Posterior cingulate gyrus (tissue), 11 donors: ENCODE measurements around the gene GPR39.

Source experiments
- DNase-seq, 10 donors: peaks; one replicate each; pipeline versions ENCODE4 v3.0.0 to v3.0.0-alpha.2; 2020 to 2021; ENCODE audit warnings: mixed read lengths in 3 of 10
- intact Hi-C: fragments of 100-400 bp; cut with DNase I; formaldehyde crosslinking; loops from one replicate; pipeline ENCODE4 v1.15.1; 2023

The GPR39 gene

DNA sequence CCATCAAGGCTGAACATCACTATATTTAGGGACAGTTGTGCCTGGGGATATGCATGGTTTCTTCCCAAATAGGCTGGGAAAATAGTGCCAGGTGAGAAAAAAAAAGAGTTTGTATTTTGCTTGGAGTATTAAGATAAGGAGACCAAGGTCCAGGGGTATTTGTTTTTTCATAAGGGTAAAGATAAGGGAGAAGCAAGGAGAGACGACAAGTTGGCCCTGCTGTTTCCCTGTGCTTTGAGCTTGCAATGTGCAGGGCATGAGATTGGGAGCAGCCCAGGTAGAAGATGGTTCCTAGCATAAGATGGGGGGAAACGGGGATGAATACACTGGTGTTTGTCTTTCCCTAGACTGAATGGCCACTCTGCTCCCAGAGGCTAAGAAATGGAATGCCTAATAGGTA, 8.8 kb upstream of the GPR39 start:
- intact Hi-C loops: no loop called here
- no peak for DNase-seq

DNA sequence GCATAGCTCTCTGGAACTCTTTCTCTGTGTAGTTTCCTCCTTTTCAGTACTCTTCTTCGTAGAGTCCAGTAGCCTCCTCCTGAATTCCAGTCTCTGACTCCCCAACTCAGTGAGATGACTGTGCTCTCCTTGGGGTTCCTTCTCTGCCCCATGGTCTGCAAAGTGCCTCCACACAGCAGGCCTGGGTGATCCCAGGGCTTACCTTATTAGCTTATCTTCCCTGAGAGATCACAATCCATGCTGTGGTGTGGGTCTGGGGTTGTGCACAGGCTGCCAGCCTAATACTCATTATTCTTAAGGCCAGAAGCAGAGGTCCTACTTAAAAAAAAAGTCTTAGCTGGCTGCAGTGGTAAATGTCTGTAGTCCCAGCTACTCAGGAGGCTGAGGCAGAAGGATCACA, 4.6 kb upstream of the GPR39 start:
- intact Hi-C loops: no loop called here
- DNase-seq: no peak

DNA sequence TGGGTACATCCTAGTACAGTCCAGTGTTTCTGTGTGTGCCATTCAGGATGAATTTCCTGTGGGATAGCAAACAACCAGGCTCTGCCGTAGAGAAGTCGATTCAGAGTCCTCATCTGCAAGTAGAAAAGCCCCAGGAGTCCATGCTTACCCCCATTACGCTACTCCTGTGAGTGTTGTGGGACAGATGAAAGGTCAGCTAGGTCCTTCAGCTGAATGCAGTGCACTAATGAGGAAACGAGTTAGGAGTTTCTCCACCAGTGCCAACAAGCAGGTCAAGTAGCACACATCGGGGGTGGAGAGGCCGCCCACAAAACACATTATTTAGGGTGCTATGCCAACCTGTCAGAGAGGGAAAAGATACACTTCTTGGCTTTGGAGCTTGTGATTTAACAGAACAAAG, 2.5 kb upstream of the GPR39 start:
- intact Hi-C loops: no loop called here
- no peak for DNase-seq

DNA sequence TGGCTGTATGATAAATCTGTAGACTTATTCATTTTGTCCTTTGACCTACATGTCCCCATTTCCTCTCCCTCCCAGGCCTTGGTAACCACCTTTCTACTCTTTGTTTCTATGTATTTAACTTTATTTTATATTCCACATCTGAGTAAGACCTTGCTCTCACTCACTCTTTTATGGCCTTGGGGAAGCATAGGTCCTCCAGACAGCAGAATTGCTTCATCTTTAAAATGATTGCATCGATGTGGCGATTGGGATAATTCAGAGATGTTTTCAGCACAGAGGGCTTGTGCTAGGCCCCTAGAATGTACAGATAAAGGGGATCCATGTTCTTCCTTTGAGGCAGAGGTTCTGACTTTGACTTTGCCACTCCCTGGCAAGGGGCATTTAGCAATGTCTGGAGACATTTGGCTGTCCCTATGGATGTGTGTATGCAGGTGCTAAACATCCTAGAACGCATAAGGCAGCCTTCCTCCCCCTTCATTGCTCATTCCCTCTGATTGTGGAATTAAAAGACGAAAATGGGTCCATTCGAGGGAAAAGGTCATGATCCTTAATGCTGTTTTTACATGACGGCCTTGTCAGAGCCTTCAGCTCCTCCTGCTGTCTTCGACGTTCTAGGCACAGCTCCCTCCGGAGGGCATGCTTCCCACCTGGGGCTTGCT, 1.2 kb upstream of the GPR39 start:
- no peak for DNase-seq
- intact Hi-C loops: no loop called here

DNA sequence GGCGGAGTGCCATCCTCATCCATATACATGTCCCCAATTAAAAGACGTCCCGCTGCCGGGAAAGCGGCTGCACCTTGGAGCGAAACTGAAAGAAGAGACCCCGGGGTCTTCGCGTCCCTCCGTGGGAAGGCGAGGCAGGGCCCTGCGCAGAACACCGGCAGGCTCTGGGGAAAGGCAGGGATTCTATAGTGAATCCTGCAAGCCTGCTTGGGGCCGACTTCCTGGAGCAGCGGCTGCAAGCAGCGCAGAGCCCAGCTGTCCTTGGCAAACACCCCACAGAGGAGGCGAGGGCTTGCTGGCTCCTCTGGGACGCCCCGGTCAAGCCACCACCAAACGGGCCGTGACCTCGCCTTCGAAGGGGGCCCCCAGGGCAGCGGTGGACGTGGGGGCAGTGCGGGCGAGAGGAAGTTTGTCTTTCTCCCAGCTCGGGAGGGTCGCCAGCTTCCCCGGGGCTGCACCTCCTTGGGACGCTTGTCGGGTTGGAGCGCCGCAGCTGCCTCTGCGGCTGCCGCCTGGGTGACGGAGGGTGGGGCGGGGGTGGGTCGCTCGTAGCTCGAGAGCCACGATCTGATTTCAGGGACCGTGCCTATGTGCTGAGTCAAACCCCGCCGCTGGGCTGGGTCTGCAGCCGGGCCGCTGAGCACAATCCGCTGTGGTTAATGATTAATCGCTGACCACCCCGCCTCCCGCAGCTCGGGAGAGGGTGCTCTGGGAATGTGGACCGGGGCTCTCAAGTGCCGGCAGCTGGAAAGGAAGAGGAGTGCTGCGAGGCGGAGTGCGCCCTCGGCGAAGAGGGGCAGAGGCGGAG, 486 bp upstream of the GPR39 start:
- DNase-seq: peak in 9 of 10 donors; percentile 10 to 89 (median 35)
- intact Hi-C loops: no loop called here

DNA sequence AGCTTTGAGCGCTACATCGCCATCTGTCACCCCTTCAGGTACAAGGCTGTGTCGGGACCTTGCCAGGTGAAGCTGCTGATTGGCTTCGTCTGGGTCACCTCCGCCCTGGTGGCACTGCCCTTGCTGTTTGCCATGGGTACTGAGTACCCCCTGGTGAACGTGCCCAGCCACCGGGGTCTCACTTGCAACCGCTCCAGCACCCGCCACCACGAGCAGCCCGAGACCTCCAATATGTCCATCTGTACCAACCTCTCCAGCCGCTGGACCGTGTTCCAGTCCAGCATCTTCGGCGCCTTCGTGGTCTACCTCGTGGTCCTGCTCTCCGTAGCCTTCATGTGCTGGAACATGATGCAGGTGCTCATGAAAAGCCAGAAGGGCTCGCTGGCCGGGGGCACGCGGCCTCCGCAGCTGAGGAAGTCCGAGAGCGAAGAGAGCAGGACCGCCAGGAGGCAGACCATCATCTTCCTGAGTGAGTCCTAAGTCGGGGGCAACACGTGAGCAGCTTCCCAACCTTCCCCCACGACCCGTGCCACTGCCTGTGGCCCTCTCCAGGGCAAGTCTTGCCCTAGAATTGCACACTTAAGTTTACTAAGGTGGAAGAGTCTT, 928 bp downstream of the GPR39 start:
- DNase-seq: peak in 2 of 10 donors; percentile 74 to 76
- intact Hi-C loops: no loop called here

DNA sequence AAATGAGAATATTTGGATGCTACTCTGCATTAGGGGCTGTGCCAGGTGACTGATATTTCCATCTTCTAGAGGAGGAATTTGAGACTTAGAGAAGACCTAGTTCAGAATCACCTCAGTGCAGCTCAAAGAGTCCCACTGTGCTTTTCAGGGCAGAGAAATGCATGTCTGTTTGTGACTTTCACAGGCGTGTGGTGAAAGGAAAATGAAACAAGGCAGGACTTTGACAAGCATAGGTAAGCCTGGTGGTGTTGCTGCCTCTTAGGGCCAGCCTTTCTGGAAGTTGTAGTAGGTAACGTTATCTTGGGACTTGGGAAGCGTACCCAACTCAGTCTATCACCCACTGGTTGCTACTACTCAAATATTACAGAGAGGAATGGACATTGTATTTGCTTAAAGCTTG, 2.6 kb downstream of the GPR39 start:
- intact Hi-C loops: no loop called here
- DNase-seq: no peak

DNA sequence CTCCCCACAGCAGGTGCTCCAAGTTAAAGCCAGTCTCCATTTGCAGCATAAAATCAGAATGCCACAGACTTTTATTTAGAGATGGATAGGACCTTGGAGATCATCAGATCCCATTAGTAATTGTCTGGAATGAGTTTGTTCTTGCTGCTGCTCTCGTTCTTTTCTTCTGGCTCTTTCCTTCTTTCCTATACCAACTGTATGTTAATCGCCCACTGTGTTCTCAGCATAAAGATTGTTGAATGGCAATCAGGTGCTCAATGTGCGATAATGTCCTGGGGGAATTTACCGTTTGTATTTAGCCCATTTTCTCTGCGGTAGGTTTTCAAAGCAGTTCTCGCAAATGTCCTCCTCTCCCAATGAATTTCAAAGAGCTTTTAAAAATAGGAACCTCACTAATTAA, 3.3 kb downstream of the GPR39 start:
- no peak for DNase-seq
- intact Hi-C loops: no loop called here

DNA sequence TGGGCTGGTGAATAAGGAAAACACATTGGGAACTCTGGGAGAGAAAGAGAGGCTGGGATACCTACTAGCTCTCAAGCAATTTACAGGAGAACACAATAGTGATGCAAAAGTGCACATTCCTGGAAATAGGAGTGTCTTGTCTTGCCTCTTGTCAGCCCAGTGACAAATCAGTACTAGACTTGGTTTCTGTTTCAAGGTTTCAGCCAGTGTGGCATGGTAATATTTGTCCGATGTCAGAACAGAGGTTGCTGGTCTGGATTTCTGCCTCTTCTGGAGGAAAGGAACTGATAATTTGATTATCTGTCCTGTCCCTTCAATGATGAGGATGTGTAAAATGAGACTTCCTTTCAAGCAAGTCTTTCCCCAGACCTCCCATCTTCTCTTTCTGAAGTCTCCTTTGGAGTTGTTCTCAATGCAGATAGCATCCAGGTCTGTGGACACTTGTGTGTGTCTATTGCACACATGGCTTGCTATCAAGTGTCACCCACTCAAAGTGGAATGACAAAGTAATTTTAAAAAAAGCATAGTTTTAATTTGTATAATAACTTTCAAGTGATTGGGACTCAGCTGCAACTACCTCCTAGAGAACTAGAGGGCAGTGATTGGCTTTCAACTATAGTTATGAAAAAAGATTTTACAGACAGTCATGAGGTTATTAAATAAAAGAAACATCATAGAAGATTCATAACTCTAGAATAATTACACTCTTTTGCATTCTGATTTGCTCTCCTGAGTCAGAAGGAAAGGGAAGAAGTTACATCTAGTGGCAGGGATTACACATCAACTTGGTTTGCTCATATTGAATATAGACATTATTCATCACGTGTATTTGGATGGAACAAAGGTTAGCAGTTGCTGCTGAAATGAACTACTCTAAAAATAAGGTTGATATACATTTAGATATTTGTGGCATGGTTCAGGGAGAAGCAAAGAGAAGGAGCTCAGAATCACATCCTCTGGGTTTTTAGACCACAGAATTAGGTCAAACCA, 4.5 kb downstream of the GPR39 start:
- DNase-seq: no peak
- intact Hi-C loops: no loop called here

DNA sequence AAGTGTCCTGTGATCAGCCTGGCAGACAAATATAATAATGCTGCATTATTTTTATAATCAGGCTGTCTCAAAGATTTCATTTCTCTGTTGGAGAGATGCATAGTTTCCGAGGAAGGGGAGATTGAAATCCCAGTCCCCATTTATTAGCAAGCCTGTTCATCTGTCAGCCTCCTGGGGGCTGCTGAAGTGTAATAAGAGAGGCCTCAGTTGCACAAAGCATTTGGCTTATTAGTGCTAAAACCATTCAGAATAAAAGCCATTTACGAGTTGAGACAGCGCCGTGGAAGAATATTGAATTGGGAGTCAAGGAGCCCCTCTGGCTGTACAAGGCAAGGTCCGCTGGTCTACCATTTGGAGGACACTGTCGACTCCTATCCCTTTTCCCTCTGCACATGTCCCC, 6.1 kb downstream of the GPR39 start:
- no peak for DNase-seq
- intact Hi-C loops: no loop called here

DNA sequence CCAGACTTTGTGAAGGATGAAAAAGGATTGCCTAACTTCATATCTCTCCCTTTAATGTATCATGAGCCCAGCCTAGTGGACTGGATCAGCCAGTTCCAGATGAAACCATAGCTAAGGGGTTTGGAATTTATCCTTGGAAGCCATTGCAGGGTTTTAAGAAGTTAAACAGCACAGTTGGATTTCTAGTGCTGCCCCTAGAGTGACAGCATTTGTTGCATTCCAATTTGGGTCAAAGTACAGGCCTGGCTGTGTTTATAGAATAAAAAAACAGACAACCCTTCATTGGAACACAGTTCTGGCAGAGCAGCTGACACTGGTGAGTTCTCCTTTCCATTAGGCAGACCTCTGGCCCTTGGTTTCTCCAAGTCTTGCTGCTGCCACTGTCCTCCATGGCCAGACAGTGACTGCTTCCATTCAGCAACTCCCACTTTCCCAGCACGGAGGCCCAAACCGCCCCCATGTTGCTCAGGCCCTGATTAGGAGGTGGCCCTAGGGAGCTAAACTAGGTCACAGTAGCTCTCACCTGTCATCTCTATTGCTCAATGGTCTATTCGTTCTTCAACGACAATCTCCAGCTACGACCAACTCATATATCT, 8.0 kb downstream of the GPR39 start:
- intact Hi-C loops: no loop called here
- no peak for DNase-seq

DNA sequence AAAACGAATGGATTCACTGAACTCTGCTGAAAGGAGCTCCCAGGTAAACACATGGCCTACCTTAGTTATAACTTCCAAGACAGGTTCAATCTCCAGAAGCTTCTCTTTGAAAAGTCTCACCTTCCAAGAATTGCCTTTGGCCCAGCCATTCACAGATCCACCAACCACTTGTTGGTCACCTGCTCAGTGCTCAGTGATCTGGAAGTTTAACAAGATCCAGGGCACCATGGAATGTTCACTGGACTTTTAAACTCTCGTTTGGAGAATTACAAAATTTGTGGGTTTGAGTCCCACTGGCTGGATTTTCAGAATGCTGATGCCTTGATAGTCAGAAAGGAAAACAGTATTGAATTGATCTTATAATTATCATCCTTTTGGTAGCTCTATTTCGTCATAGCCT, 9.4 kb downstream of the GPR39 start:
- intact Hi-C loops: no loop called here
- DNase-seq: no peak

DNA sequence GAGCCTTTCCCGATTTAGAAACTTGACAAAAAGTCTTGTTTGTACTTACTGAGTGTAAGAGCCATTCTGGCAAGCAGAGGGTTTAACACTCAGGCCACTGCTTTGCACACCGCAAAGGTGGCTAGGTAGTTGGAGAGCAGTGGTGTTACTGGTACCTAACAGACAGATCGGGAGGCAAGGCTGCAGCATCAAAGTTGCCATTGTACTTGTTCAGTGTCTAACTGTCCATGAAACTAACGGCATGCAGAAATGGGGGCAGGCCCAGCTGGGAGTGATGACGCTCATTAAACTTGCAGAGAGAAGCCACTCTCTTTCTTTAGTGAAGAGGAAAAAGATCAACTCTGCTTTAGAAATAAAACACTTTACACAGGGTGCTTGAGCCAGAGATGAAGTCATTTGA, 10.1 kb downstream of the GPR39 start:
- intact Hi-C loops: no loop called here
- DNase-seq: peak in 1 of 10 donors; percentile 34

DNA sequence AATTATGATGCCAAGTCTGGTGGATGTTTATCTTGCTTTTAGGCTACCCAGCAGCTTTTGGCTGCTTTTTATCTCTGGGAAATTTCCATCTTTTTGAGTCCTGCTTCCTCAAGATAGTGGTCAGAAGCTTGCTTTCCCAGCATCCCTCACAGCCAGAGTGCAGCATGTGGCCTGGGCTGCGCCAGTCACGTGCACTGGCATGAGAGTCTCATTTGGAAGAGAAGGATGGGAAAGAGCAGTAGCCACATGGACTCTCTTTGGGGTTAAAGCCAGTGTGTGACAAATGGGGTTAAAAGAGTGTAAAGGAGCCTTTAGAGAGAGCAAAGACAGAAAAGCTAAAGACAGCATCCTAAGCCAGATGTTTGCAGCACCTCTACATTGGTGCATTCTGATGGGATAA, 12.7 kb downstream of the GPR39 start:
- intact Hi-C loops: no loop called here

DNA sequence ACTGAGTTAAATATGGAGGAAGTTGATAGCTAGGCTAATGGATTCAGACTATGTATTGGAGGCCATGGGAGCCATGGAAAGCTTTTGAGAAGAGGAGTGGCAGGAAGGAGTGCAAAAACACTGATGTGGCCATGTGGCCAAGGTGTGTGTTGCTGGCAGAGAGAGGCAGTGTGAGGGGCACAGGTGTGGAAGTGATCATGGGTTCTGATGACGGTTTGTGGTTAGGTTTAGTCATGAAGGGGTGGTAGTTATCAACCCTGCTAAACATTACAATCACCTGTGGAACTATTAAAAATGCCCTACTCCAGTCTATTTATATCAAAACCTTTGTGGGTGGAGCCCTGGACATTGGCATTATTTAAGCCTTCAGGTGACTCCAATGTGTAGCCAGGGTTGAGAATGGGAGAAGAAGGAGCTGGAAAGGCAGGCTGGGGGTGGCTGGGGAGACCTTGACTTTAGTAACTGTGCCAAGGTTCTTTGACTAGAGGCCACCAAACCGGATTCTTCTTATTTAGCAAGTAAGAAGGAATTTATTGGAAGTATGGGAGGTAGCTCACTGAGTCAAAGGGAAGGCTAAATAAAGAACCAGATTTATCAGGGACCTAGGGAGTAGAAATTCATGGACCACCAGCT, 13.5 kb downstream of the GPR39 start:
- intact Hi-C loops: no loop called here
- no peak for DNase-seq

More for the DNA sequence above, 12.7 kb downstream of the GPR39 start:
- DNase-seq: peak in 1 of 10 donors; percentile 24

DNA sequence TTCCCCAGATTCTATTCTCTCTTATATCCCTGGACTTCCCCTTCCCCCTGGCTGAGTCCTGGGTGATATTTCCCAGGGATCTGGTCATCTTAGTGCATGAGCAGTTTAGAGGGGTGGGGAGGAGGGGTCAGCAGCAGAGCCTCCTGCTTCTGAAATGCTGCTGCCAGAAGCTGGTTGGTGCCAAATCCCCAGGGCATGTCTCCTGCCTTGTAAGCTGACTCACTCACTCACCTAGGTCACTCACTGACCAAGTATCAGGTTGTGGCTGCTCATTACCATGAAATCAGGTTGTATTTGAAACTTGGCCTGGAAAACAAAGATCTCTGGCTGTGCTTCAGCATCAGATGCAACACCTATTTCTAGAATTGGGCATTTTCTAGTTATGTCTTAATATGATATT, 14.3 kb downstream of the GPR39 start:
- DNase-seq: no peak
- intact Hi-C loops: no loop called here

DNA sequence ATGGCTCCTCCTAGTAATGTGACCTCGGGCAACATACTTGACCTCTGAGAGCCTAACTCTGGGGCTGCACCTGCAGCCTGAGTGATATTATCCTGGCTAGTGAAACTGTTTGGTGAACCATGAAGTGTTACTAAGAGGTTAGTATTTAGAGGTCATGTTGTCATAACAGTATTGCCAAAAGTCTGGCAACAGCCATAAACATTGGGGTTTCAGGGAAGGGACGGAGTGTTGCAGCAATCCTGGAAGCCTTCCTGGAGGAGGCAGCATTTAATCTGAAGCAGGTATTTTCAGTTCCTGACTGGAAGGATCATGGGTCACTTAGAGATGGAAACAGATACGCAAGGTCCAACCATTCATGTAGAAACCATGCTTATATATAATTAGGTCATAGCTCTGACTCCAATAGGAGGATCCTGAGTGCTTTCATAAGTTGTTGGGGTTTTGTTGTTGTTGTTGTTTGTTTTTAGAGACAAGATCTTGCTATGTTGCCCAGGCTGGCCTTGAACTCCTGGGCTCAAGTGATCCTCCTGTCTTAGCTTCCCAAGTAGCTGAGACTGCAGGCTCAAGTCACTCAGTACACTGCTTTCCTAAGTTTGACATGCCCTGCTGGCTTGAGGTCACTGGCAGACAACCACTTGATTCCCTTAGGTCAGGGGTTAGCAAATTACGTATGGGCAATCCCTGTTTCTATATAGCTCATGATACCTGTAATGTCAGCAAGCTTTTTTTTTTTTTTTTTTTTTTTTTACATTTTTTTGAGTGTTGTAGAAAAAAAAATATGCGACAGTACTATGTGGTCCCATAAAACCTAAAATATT, 21.5 kb downstream of the GPR39 start:
- intact Hi-C loops: no loop called here
- DNase-seq: no peak

DNA sequence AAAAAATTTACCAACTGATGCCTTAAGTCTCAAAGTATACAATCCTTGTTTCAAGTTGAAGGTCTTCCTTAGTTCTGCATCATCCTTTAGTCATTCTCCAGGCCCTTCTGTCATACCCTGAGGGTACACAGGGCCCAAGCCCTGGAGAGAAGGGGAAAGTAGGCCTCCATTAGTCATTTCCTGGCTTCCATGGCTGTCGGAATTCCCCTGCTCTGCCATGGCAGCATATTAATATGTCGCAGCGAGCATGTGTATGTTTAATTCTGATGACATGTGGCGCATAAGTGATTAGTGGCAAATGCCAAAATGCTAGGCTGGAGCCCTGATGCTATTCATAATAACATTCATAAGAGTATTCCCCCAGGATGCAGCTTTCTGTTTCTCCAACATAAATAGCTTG, 22.1 kb downstream of the GPR39 start:
- no peak for DNase-seq
- intact Hi-C loops: no loop called here
